T-helper 1 cell treated with Interleukin-12 subunit alpha and Interleukin-12 subunit beta and Interleukin-4 antibody, amounts not matched to agents 30 ng/mL and 1 ng/mL, for 36 hours (primary cell): ENCODE measurements around the gene TENM4. TPM values are rescaled to one million over a fixed set of nuclear protein-coding genes. Genes with fewer than 3 reads are reported as not detected.

Experiments used
- intact Hi-C: fragments of 100-400 bp; cut with micrococcal nuclease; formaldehyde crosslinking; loops from one replicate; pipeline ENCODE4 v1.15.1; 2024
- total RNA-seq: library from RNA; stranded (reverse); gene quantifications from 2 replicates; pipeline ENCODE4 v1.2.3, GENCODE V29; 2022

Gene TENM4
- total RNA-seq, 1 donor from 2014 or later, result not detected

DNA sequence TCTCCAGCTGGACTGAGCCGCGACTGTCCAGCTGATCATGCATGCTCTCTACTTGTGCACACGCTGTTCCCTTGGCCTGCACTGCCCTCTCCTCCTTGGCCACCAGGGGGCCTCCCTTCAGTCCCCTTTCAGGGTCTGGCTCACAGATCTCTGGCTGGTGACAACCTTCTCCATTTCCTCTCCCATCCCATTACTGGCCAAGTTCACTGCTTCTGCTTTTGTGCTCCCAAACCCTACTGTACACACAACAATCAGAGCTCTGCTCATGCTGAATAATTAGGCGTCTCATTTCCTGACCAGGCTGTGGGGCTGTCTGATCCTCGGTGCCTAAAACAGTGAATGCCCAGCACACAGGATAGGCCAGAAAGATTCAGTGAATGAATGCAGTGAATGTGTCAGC is 642.2 kb downstream of the TENM4 start:
- intact Hi-C loops, result loop anchor here (10.0 kb wide), 1 partner anchor 154 kb away; no protein-coding TSS in a partner anchor

DNA sequence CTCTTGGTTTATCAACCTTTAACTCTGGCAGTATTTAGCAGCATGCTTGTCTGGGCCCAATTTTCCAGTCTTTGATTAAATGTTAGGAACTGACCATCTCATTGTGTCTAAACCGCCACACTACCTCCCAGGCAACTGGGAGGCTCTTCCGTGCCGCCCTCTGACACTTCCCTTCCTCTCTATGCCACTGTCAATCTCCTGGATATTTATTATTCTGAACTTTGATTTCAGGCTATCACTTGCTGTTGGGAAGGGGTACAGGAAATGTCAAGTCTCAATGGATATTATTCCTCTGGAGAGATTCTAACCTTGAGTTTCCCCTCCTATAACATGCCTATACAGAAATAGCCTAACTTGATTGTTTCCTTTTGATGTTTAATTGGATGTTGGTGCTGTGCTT is 643.3 kb downstream of the TENM4 start:
- intact Hi-C loops, result loop anchor here (10.0 kb wide), 1 partner anchor 153 kb away; no protein-coding TSS in a partner anchor

GRCh38 chr11:78796956-78797355 is 643.9 kb downstream of the TENM4 start:
- intact Hi-C loops, result loop anchor here (10.0 kb wide), 1 partner anchor 152 kb away; no protein-coding TSS in a partner anchor

GRCh38 chr11:78795621-78796261 is 645.1 kb downstream of the TENM4 start:
- intact Hi-C loops, result loop anchor here (10.0 kb wide), 1 partner anchor 151 kb away; no protein-coding TSS in a partner anchor

GRCh38 chr11:78791964-78792363 is 648.9 kb downstream of the TENM4 start:
- intact Hi-C loops, result loop anchor here (10.0 kb wide), 1 partner anchor 147 kb away; no protein-coding TSS in a partner anchor

GRCh38 chr11:78791254-78791653 is 649.6 kb downstream of the TENM4 start:
- intact Hi-C loops, result loop anchor here (10.0 kb wide), 1 partner anchor 146 kb away; no protein-coding TSS in a partner anchor

- intact Hi-C loops, result loop anchor here (10.0 kb wide), 1 partner anchor 146 kb away; no protein-coding TSS in a partner anchor
Measured at GRCh38 chr11:78790784-78791183, 650.0 kb downstream of the TENM4 start.

DNA sequence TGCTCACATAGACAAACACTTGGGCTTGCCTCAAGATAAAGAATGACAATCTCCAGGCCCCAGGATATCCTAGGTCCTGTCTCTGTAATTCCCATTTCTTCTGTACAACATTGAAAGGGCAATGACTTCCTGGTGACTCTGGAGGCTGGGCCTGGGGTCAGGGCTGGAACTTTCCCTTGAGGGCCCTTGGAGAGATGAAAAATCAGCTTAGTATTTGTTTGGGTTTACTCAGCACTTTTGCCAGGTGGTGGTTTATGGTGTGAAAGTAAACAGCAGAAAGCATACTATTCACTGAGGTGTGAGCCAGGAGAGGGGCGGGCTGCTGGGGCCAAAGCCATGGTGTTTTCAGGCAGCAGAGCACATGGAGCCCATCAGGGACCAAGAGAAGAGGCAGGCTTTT is 651.5 kb downstream of the TENM4 start:
- intact Hi-C loops, result no loop called here

DNA sequence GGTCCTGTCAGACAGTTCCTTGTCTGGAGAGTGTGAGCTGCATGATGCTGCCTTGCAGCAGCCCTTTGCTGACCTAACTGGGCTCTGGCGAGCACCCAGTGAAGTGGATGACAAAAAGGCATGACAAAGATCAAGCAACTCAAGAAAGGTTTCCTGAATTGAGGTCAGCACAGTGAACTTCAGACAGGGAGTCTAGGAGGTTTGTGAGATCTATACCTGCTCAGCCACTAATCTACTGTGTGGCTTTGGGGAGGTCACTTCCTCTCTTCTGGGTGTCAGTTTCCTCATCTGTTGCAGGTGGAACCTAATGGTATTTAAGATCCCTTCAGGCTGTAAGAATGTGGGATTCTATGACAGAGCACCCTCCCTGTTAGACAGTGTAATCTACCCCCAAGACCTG is 652.3 kb downstream of the TENM4 start:
- intact Hi-C loops, result no loop called here

- intact Hi-C loops, result no loop called here
Measured at GRCh38 chr11:78787696-78788095, 653.1 kb downstream of the TENM4 start.

- intact Hi-C loops, result no loop called here
Measured at GRCh38 chr11:78786746-78787145, 654.1 kb downstream of the TENM4 start.

DNA sequence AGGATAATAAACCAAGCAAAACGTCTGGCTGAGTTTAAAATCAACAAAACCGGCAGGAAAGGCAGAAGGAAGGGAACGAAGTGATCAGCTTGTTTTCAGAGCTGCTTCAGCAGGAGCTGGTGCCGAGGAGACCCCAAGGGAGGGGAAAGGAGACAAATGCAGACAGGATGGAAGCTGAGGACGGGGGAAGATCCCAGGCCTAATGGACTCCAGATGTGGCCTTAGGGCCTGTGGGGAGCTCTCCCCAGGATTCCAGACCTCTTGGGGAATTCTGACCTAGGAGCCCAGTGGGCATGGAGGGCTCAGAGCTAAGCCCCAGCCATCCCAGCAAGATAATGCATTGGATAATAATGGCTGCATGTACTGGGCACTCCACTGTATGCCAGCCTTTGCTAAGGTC is 654.7 kb downstream of the TENM4 start:
- intact Hi-C loops, result no loop called here

DNA sequence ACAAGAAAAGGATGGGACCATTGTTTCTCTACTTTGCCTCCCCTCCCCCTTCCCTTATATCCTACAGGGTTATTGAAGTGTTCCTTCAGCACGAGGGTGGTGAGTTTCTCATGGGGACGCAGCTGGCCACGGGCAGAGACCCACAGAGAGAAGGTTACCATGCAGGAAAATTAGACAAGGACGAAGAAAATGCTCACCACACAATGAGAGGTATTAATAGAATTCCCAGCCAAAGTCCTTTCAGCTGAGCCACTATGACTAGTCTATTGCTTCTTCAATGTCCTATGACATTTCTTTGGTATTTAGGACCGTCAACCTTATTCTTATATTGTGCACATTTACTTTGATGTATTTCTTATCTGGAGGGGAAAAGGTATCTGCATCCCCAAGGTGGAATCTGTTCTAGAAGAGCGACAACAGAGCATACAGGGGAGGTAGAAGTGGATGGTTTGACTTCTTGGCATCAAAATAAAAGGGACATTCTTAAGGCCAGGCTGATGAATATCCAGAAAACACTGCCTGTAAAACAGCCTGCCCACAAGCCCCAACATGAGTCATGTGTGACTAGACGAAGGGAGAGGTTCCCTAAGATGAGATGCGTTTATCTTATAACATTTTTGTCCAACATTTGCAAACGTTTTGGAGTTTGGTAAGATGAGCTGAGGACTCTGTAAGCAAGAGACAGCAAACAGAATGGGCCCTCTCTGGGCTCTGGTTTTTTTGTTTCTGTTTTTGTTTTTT is 656.3 kb downstream of the TENM4 start:
- intact Hi-C loops, result no loop called here

DNA sequence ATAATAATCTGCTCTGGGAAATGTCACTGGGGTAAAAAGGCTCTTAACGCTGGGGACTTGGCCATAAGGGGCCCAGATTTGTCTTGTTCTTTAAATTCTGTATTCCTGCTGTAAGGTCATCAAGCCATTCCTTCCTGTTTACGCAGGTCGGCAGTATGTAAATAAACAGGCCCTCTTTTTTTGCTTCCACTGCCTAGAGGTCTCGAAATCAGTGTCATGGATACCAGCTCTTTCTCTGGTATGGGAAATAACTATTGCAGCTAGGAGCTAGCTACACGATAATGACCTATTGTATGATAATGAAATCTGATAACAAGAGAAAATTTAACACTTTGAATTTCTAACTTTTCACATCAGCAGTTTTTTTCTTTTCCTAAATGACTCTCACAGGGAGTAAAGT is 657.0 kb downstream of the TENM4 start:
- intact Hi-C loops, result no loop called here

DNA sequence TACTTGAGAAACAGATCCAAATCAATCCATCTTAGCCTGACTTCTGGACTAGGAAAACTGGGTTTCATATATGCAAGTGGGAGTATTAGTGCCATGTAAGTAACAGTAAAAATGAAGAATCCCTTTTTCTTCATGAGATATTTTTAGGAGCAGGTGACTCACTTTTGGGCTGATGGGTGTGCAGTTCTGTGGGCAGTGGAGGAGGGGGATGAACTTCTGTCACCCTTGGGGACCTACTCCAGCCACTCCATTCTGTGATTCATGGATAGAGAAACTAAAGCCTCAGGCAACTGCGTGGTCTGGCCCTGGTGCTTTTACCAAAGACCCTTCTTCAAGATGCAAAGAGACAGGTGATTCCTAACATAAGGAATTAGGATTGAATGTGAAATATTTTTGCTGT is 657.5 kb downstream of the TENM4 start:
- intact Hi-C loops, result no loop called here

DNA sequence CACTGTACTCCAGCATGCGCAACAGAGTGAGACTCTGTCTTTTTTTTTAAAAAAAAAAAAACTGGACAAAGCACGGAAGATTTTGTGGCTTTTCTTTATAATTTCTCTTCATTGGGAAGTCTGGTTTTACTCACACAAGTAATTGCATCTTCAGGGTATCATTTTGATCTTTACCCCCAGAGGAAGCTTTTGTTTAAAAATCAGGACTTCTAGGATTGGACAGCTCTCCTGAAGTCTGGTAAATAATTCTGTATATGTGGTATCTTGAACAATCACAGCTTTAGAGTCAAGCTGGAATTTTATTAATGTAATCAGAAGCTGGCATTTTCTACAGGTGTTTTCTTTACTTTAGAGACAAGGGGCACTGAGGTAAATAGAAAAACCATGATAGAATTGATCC is 658.1 kb downstream of the TENM4 start:
- intact Hi-C loops, result no loop called here

GRCh38 chr11:78780889-78781288 is 659.9 kb downstream of the TENM4 start:
- intact Hi-C loops, result no loop called here

- intact Hi-C loops, result no loop called here
Measured at GRCh38 chr11:78773492-78773891, 667.3 kb downstream of the TENM4 start.

GRCh38 chr11:78773077-78773476 is 667.8 kb downstream of the TENM4 start:
- intact Hi-C loops, result no loop called here

GRCh38 chr11:78772186-78772585 is 668.6 kb downstream of the TENM4 start:
- intact Hi-C loops, result no loop called here

GRCh38 chr11:78770931-78771330 is 669.9 kb downstream of the TENM4 start:
- intact Hi-C loops, result no loop called here

- intact Hi-C loops, result no loop called here
Measured at GRCh38 chr11:78768971-78769370, 671.9 kb downstream of the TENM4 start.

- intact Hi-C loops, result no loop called here
Measured at GRCh38 chr11:78768345-78768744, 672.5 kb downstream of the TENM4 start.
